ENCODE data around the gene MS4A15. TPM values are rescaled to one million over a fixed set of nuclear protein-coding genes. Genes with fewer than 3 reads are reported as not detected.

Gene MS4A15
- total RNA-seq, 1 experiment from 2014 or later, result not detected

DNA sequence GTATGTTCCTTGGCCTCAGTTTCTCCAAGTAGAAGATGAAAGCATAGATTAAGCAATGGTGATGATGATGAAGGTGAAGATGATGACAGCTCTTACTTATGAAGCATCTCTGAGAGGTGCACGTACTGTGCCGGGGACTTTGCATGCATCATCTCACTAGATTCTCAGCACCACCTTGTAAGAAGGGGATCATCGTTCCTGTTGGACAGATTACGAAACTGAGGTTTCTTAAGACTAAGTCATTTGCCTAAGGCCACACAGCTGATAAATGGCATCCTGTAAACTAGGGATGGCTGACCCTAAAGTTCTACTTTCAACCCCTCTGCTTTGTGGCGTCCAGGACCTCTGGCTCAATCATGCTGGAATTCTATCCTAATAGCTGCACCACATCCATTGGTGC, 8.7 kb downstream of the MS4A15 start:
- Mint-ChIP-seq H3K27ac (ENCODE audit: unreplicated experiment) (no peak overlapping the region), H3K36me3 (ENCODE audit: insufficient read depth, unreplicated experiment) (peaks cover 4% of the 10 kb centered on the region), H3K9me3 (ENCODE audit: low read depth, unreplicated experiment) (no peaks in the 10 kb centered on the region), H3K27me3 (ENCODE audit: unreplicated experiment) (peaks cover 68% of the 10 kb centered on the region), H3K4me3 (ENCODE audit: low read depth, unreplicated experiment) (no peak overlapping the region), H3K4me1 (ENCODE audit: low read depth, unreplicated experiment) (no peaks in the 10 kb centered on the region)
- intact Hi-C loops (cut with micrococcal nuclease; ENCODE audit: unreplicated experiment), result no loop called here
- BruUV-seq (replicated peaks), result no TSS peak
- no peak for DNase-seq
- TF ChIP-seq, protein P1, sequence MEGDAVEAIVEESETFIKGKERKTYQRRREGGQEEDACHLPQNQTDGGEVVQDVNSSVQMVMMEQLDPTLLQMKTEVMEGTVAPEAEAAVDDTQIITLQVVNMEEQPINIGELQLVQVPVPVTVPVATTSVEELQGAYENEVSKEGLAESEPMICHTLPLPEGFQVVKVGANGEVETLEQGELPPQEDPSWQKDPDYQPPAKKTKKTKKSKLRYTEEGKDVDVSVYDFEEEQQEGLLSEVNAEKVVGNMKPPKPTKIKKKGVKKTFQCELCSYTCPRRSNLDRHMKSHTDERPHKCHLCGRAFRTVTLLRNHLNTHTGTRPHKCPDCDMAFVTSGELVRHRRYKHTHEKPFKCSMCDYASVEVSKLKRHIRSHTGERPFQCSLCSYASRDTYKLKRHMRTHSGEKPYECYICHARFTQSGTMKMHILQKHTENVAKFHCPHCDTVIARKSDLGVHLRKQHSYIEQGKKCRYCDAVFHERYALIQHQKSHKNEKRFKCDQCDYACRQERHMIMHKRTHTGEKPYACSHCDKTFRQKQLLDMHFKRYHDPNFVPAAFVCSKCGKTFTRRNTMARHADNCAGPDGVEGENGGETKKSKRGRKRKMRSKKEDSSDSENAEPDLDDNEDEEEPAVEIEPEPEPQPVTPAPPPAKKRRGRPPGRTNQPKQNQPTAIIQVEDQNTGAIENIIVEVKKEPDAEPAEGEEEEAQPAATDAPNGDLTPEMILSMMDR (IDR thresholded peaks at IDR 0.05; ENCODE audit: unreplicated experiment), result no peak
- CTCF ChIA-PET, result interaction anchor here (0.6 kb wide), 1 partner anchor 10 kb away, joined by 3 read pairs; no protein-coding TSS in a partner anchor

DNA sequence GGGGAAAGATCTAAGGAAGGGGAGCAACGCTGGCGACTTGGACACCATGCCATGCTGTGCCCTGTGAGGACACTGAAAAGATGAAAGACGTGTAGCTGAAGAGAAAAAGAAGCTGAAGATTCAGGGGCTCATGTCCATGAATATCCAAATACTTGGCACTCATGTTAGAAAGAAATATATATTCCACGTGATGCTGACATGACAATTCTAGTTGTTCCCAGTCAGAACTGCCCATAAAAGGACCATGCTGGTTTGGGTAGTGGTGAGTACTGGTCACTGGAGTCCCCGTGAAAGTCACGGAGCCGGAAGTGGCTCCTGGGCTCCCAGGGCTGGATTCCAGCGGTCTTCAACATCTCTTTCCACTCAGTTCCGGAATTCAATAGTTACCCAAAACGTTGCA, 9.9 kb downstream of the MS4A15 start:
- Mint-ChIP-seq H3K9me3 (ENCODE audit: low read depth, unreplicated experiment) (no peaks in the 10 kb centered on the region), H3K4me1 (ENCODE audit: low read depth, unreplicated experiment) (no peaks in the 10 kb centered on the region), H3K27ac (ENCODE audit: unreplicated experiment) (no peak overlapping the region), H3K27me3 (ENCODE audit: unreplicated experiment) (peaks cover 64% of the 10 kb centered on the region), H3K36me3 (ENCODE audit: insufficient read depth, unreplicated experiment) (peaks cover 4% of the 10 kb centered on the region), H3K4me3 (ENCODE audit: low read depth, unreplicated experiment) (no peak overlapping the region)
- CTCF ChIA-PET, result no interaction called here
- intact Hi-C loops (cut with micrococcal nuclease; ENCODE audit: unreplicated experiment), result no loop called here
- no TSS peak for BruUV-seq (replicated peaks)
- no peak for DNase-seq
- TF ChIP-seq, protein P1 (IDR thresholded peaks at IDR 0.05; ENCODE audit: unreplicated experiment), result no peak

DNA sequence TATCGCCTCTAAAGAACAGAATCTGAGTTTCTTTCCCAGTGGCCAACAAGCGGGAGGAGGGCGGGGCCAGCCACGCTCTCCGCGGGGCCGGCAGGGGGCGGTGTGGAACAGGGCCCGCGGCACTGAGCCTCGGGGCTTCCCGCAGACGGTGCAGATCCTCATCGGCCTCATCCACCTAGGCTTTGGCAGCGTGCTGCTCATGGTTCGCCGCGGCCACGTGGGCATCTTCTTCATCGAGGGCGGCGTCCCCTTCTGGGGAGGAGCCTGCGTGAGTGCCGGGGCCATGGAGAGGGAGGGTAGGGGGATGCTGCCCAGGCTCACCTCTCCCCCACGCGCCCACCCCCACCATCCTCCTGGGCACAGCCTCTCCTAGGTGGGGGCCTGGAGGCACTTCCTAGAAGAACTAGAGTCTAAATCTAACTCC, 10.7 kb downstream of the MS4A15 start:
- no peak overlapping the region for H3K4me3 Mint-ChIP-seq (ENCODE audit: low read depth, unreplicated experiment)
- peaks cover 69% of the 10 kb centered on the region for H3K27me3 Mint-ChIP-seq (ENCODE audit: unreplicated experiment)
- intact Hi-C loops (cut with micrococcal nuclease; ENCODE audit: unreplicated experiment), result no loop called here
- peaks cover 4% of the 10 kb centered on the region for H3K36me3 Mint-ChIP-seq (ENCODE audit: insufficient read depth, unreplicated experiment)
- H3K9me3 Mint-ChIP-seq (ENCODE audit: low read depth, unreplicated experiment), result no peaks in the 10 kb centered on the region
- BruUV-seq (replicated peaks), result no TSS peak
- TF ChIP-seq, protein P1 (IDR thresholded peaks at IDR 0.05; ENCODE audit: unreplicated experiment), result no peak
- no peak for DNase-seq
- H3K27ac Mint-ChIP-seq (ENCODE audit: unreplicated experiment), result no peak overlapping the region
- H3K4me1 Mint-ChIP-seq (ENCODE audit: low read depth, unreplicated experiment), result no peaks in the 10 kb centered on the region
- CTCF ChIA-PET, result no interaction called here

DNA sequence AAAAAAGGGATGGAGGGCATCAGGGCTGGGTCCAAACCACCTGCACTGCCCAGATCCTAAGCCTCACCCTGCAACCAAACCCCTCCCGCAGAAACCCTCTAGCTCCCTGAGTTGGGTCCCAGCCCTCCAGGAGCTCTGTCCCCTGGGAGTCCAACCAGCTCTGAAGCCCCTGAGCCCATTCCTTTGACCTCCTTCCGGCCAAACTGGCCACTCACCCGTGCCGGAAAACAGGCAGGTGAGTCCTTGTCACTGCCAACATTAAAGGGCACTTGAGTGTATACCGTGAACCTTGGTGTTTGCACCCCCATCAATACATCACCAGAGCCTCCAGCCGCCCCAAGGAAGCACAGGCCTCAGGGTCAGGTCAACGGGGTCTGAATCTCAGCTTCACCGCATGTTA, 11.5 kb downstream of the MS4A15 start:
- H3K4me3 Mint-ChIP-seq (ENCODE audit: low read depth, unreplicated experiment), result no peak overlapping the region
- no peaks in the 10 kb centered on the region for H3K9me3 Mint-ChIP-seq (ENCODE audit: low read depth, unreplicated experiment)
- BruUV-seq (replicated peaks), result no TSS peak
- no peak for DNase-seq
- H3K27me3 Mint-ChIP-seq (ENCODE audit: unreplicated experiment), result peaks cover 77% of the 10 kb centered on the region
- no peaks in the 10 kb centered on the region for H3K4me1 Mint-ChIP-seq (ENCODE audit: low read depth, unreplicated experiment)
- intact Hi-C loops (cut with micrococcal nuclease; ENCODE audit: unreplicated experiment), result no loop called here
- CTCF ChIA-PET, result no interaction called here
- no peak overlapping the region for H3K27ac Mint-ChIP-seq (ENCODE audit: unreplicated experiment)
- H3K36me3 Mint-ChIP-seq (ENCODE audit: insufficient read depth, unreplicated experiment), result peaks cover 4% of the 10 kb centered on the region
- TF ChIP-seq, protein P1 (IDR thresholded peaks at IDR 0.05; ENCODE audit: unreplicated experiment), result no peak
